Fibroblast of lung (primary cell): ENCODE measurements around the gene CHD2. TPM values are rescaled to one million over a fixed set of nuclear protein-coding genes. Genes with fewer than 3 reads are reported as not detected.

Source experiments
- DNase-seq, 2 donors: peaks; one replicate each; pipeline versions ENCODE4 v3.0.0 to v3.0.0-alpha.2; 2010; ENCODE audit warnings: low read depth in 2 of 2
- H2AFZ ChIP-seq: 2 replicates; pipeline ENCODE4 v1.5.1; 2012; ENCODE audit warnings: low read length, control low read depth, inconsistent platforms
- H3K27ac ChIP-seq: 2 replicates; pipeline ENCODE4 v1.5.1; 2011; ENCODE audit warnings: low read length, control low read depth; ENCODE audit not compliant: insufficient read depth
- H3K27me3 ChIP-seq: 2 replicates; pipeline ENCODE4 v1.5.1; 2011; ENCODE audit warnings: mild to moderate bottlenecking, low read length; ENCODE audit not compliant: control insufficient read depth, insufficient read depth
- H3K36me3 ChIP-seq: 2 replicates; pipeline ENCODE4 v1.5.1; 2011; ENCODE audit warnings: low read length; ENCODE audit not compliant: control insufficient read depth, insufficient read depth
- H3K4me1 ChIP-seq: 2 replicates; pipeline ENCODE4 v1.5.1; 2011; ENCODE audit warnings: low read length; ENCODE audit not compliant: control insufficient read depth, insufficient read depth; ENCODE audit errors: extremely low read depth
- H3K4me2 ChIP-seq: 2 replicates; pipeline ENCODE4 v1.5.1; 2011; ENCODE audit warnings: low read length, control low read depth; ENCODE audit not compliant: insufficient read depth; ENCODE audit errors: extremely low read depth
- H3K4me3 ChIP-seq, 4 experiments: fragments of 200-600 bp in 1 of 4; sonication (generic) in 1 of 4; replicated peaks in 1 of 4; 2 replicates each; pipeline ENCODE4 v1.5.1; 2011 to 2016; ENCODE audit warnings: low read length in 4 of 4, low read depth in 3 of 4, mild to moderate bottlenecking in 3 of 4, control low read depth in 2 of 4, inconsistent platforms in 1 of 4, mixed read lengths in 1 of 4; ENCODE audit not compliant: insufficient read depth in 1 of 4; ENCODE audit errors: control extremely low read depth in 1 of 4
- H3K79me2 ChIP-seq: 2 replicates; pipeline ENCODE4 v1.5.1; 2012; ENCODE audit warnings: mild to moderate bottlenecking, low read length, inconsistent platforms; ENCODE audit not compliant: control insufficient read depth, insufficient read depth
- H3K9ac ChIP-seq: 2 replicates; pipeline ENCODE4 v1.5.1; 2011; ENCODE audit warnings: mild to moderate bottlenecking, low read length, control low read depth; ENCODE audit not compliant: insufficient read depth
- H3K9me3 ChIP-seq: 2 replicates; pipeline ENCODE4 v1.5.1; 2012; ENCODE audit warnings: low read depth, low read length; ENCODE audit not compliant: control insufficient read depth, insufficient read depth
- H4K20me1 ChIP-seq: 2 replicates; pipeline ENCODE4 v1.5.1; 2011; ENCODE audit warnings: low read length; ENCODE audit not compliant: control insufficient read depth, insufficient read depth; ENCODE audit errors: extremely low read depth
- EZH2 ChIP-seq: IDR thresholded peaks from 2 replicates; pipeline ENCODE4 v1.5.1; 2012; ENCODE audit warnings: low read length, control low read depth, mild to moderate bottlenecking; ENCODE audit errors: missing control alignments
- polyA plus RNA-seq, 2 donors: library from polyadenylated mRNA; depleted of rRNA in 1 of 2; stranded (reverse) in 1 of 2; unstranded in 1 of 2; fragments of >200 nt; gene quantifications; 2 replicates each; pipeline ENCODE4 v1.2.1, GENCODE V29; 2011 to 2012; ENCODE audit warnings: missing spikeins in 1 of 2
- total RNA-seq: library from RNA; depleted of rRNA; stranded (reverse); fragments of >200 nt; gene quantifications from 2 replicates; pipeline ENCODE4 v1.2.1, GENCODE V29; 2014
- TF ChIP-seq, protein P1 (sequence below), 2 donors: IDR thresholded peaks in 1 of 2; conservative IDR thresholded peaks in 1 of 2; 1 replicate in 1 of 2; 2 replicates in 1 of 2; pipeline ENCODE4 v1.5.1; 2011 to 2012; ENCODE audit warnings: low read length in 2 of 2, control low read depth in 1 of 2, inconsistent platforms in 1 of 2, low read depth in 1 of 2, mild to moderate bottlenecking in 1 of 2

Gene CHD2
- total and polyA plus RNA-seq, 2 donors (not counting 1 experiment from before 2014, with no cell fraction given), result 36.5 to 92.5 TPM

DNA sequence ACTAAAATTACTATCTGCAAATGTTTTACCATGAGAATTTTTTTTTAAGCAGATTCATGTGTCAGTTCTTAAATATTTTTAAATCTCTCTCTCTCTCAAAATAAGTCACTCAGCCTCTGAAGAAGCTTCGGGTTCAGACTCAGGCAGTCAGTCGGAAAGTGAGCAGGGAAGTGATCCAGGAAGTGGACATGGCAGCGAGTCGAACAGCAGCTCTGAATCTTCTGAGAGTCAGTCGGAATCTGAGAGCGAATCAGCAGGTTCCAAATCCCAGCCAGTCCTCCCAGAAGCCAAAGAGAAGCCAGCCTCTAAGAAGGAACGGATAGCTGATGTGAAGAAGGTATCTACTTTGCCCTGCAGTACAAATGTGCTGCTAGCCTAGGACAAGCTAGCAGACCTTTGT lies 24.1 kb downstream of the CHD2 start:
- Histone ChIP-seq H3K4me2 (no peak overlapping the region), H3K4me1 (peaks cover 14% of the 10 kb centered on the region), H2AFZ (no peak overlapping the region), H3K9ac (no peak overlapping the region), H4K20me1 (no peaks in the 10 kb centered on the region), H3K27ac (no peak overlapping the region), H3K4me3 (no peak overlapping the region), H3K36me3 (peaks cover 7% of the 10 kb centered on the region), H3K27me3 (no peaks in the 10 kb centered on the region), H3K79me2 (peaks cover 90% of the 10 kb centered on the region), H3K9me3 (no peaks in the 10 kb centered on the region)
- TF ChIP-seq, protein P1, sequence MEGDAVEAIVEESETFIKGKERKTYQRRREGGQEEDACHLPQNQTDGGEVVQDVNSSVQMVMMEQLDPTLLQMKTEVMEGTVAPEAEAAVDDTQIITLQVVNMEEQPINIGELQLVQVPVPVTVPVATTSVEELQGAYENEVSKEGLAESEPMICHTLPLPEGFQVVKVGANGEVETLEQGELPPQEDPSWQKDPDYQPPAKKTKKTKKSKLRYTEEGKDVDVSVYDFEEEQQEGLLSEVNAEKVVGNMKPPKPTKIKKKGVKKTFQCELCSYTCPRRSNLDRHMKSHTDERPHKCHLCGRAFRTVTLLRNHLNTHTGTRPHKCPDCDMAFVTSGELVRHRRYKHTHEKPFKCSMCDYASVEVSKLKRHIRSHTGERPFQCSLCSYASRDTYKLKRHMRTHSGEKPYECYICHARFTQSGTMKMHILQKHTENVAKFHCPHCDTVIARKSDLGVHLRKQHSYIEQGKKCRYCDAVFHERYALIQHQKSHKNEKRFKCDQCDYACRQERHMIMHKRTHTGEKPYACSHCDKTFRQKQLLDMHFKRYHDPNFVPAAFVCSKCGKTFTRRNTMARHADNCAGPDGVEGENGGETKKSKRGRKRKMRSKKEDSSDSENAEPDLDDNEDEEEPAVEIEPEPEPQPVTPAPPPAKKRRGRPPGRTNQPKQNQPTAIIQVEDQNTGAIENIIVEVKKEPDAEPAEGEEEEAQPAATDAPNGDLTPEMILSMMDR (conservative IDR thresholded peaks at IDR 0.05 in 1 of 2, IDR thresholded peaks at IDR 0.05 in 1 of 2; ENCODE audit: low read depth in 1 of 2, low read length in 2 of 2), result no peak
- no peak for TF ChIP-seq EZH2
- no peak for DNase-seq

DNA sequence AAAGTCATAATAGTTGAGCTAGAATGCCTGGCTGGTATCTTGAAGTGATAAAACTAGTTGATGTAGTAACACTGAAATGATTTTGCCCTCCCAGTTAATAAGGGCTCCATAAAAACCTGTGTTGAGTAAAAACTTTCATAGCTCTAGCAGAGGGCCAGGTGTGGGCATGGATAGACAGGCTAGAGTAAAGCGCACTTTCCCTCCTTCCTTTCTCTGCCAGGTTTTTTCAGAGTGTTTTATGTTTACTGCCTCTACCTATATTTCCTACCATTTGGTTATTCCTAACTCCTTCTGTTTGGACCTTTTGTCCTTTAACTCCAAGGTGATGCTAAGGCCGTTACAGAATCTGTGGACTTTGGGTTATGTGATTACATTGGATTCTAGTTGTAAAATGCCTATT lies 25.3 kb downstream of the CHD2 start:
- Histone ChIP-seq H3K79me2 (peaks cover 80% of the 10 kb centered on the region), H3K4me2 (no peak overlapping the region), H3K27ac (no peak overlapping the region), H3K4me1 (peaks cover 17% of the 10 kb centered on the region), H3K9ac (no peak overlapping the region), H2AFZ (no peak overlapping the region), H3K36me3 (peaks cover 7% of the 10 kb centered on the region), H4K20me1 (no peaks in the 10 kb centered on the region), H3K9me3 (no peaks in the 10 kb centered on the region), H3K4me3 (no peak overlapping the region), H3K27me3 (no peaks in the 10 kb centered on the region)
- no peak for TF ChIP-seq EZH2
- TF ChIP-seq, protein P1 (conservative IDR thresholded peaks at IDR 0.05 in 1 of 2, IDR thresholded peaks at IDR 0.05 in 1 of 2; ENCODE audit: low read depth in 1 of 2, low read length in 2 of 2), result no peak
- no peak for DNase-seq

DNA sequence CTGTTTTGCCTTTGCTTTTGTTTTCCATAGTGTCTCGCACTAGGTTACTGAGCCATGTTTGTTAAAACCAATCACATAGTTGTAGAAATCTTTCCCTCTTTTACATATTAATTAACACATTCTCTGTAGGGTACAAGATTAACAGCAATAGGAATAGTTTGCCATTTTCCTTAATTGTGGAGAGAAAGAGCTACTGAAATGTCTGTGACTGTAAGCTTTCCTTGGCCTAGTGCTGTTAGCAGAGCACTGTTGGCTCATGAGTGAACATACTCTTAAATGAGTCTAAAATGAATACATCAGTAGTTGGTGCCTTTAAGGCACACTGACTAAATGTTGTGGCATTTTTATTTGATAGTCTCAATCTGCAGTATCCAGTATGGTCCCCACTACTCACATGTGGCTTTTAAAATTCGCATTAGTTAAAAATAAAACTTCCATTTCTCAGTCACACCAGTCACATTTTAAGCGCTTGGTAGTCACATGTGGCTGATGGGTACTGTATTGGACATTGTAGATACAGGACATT lies 28.2 kb downstream of the CHD2 start:
- no peaks in the 10 kb centered on the region for H4K20me1 ChIP-seq
- no peak overlapping the region for H3K27ac ChIP-seq
- H3K4me3 ChIP-seq, result no peak overlapping the region
- H3K4me2 ChIP-seq, result no peak overlapping the region
- DNase-seq, result no peak
- peaks cover 10% of the 10 kb centered on the region for H3K4me1 ChIP-seq
- H2AFZ ChIP-seq, result no peak overlapping the region
- peaks cover 7% of the 10 kb centered on the region for H3K36me3 ChIP-seq
- H3K9ac ChIP-seq, result no peak overlapping the region
- H3K27me3 ChIP-seq, result no peaks in the 10 kb centered on the region
- H3K79me2 ChIP-seq, result peaks cover 55% of the 10 kb centered on the region
- no peaks in the 10 kb centered on the region for H3K9me3 ChIP-seq
- no peak for TF ChIP-seq EZH2
- TF ChIP-seq, protein P1 (conservative IDR thresholded peaks at IDR 0.05 in 1 of 2, IDR thresholded peaks at IDR 0.05 in 1 of 2; ENCODE audit: low read depth in 1 of 2, low read length in 2 of 2), result no peak
